Neutrophil (primary cell): ENCODE results near the gene KDM5D.

Experiments used
- H3K27ac ChIP-seq: fragments of 200-600 bp; sonication (generic); 2 replicates; pipeline ENCODE4 v1.5.1; 2016; ENCODE audit warnings: mild to moderate bottlenecking, moderate library complexity
- H3K27me3 ChIP-seq: fragments of 200-600 bp; sonication (generic); 2 replicates; pipeline ENCODE4 v1.6.0; 2016; ENCODE audit warnings: mild to moderate bottlenecking
- H3K36me3 ChIP-seq: fragments of 200-600 bp; sonication (generic); 2 replicates; pipeline ENCODE4 v1.5.1; 2017
- H3K4me1 ChIP-seq, 2 experiments: fragments of 200-600 bp in 1 of 2; sonication (generic) in 1 of 2; 1 replicate in 1 of 2; 2 replicates in 1 of 2; pipeline versions ENCODE4 v1.5.1 to v1.6.1; 2013 to 2016; ENCODE audit warnings: low read depth in 1 of 2, low read length in 1 of 2, mild to moderate bottlenecking in 1 of 2, moderate library complexity in 1 of 2; ENCODE audit not compliant: control insufficient read depth in 1 of 2, insufficient read depth in 1 of 2
- H3K4me3 ChIP-seq, 2 experiments: fragments of 200-600 bp in 1 of 2; sonication (generic) in 1 of 2; 1 replicate in 1 of 2; 2 replicates in 1 of 2; pipeline ENCODE4 v1.5.1; 2013 to 2016; ENCODE audit warnings: low read depth in 1 of 2, low read length in 1 of 2, mild to moderate bottlenecking in 1 of 2, moderate library complexity in 1 of 2
- H3K9me3 ChIP-seq: fragments of 200-600 bp; sonication (generic); 2 replicates; pipeline ENCODE4 v1.5.1; 2016
- TF ChIP-seq, protein P1 (sequence below): fragments of 200-600 bp; sonication (generic); IDR thresholded peaks from 2 replicates; pipeline ENCODE4 v1.5.1; 2016; ENCODE audit warnings: antibody characterized with exemption

The KDM5D gene

DNA sequence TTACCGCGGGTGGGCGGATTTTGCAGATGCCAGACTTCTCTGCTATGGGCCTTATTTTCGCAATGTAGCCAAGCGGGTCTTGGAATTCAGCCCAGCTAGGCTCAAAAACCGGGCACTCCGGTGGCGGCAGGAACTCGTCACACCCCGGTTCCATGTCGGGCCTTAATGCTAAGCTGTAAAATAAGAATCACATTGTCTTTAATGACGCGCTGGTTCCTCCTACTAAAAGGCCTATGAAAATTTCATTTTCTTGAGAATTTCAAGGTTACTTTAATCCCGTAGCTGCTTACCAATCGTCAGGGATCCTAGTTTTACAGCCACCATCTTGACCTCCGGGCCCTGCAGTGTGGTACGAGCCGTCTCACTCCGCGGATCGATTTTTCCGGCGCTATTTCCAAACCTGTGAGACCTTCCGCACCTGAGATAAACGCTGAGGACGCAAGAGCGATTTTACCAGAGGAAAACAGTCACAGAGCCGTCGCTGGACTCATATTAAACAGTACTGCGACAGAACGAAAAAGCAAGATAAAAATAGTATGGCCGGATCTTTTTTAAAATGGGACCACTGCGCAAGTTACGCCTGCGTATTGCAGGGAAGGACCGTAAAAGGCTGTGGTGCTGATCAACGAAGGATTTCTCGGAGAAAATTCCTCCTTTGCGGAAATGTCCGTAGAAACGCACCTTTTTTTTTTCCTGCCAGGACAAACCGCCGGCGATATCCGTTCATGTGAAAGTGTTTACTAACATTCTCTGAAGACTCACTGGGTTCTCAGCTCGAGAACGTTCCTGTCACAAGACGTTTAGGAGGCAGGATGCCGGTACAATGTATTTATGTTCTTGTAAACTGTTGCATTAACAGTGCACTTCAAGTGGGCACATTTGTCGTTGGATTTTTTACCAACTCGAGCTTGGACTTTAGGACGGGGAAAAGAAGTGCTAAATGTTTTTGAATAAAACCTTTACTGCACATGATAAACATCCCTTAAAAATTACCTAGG lies at the start of gene KDM5D:
Gene KDM5D, minus strand, starts transcription at position 346 of the 998 bp plus-strand sequence. Its CDS starts 192 bp downstream, at position 154.
- Histone ChIP-seq H3K27ac (peak within 1 kb of the TSS; percentile 79), H3K4me3 (peak within 1 kb of the TSS; percentile 52 to 60)

DNA sequence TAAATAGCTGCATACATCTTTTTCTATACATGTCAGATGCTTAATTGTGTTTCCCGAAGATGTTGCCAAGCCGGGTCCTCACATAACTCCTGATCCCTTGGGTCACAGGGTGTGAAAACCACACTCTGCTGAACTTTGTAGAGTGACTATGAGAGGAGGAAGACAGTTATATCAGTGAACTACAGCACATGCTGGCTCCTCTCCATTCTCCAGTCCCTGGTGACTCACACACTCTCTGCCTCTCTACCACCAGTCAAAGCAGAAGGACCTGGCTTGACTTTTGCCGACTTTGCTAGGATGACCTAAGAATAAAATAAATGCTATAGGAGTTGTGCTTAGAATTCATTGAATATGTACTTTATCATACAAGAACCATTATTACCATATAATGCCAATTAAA lies 23.8 kb upstream of the KDM5D start:
- no peaks in the 10 kb centered on the region for H3K36me3 ChIP-seq
- H3K4me1 ChIP-seq, result no peaks in the 10 kb centered on the region
- TF ChIP-seq, protein P1, sequence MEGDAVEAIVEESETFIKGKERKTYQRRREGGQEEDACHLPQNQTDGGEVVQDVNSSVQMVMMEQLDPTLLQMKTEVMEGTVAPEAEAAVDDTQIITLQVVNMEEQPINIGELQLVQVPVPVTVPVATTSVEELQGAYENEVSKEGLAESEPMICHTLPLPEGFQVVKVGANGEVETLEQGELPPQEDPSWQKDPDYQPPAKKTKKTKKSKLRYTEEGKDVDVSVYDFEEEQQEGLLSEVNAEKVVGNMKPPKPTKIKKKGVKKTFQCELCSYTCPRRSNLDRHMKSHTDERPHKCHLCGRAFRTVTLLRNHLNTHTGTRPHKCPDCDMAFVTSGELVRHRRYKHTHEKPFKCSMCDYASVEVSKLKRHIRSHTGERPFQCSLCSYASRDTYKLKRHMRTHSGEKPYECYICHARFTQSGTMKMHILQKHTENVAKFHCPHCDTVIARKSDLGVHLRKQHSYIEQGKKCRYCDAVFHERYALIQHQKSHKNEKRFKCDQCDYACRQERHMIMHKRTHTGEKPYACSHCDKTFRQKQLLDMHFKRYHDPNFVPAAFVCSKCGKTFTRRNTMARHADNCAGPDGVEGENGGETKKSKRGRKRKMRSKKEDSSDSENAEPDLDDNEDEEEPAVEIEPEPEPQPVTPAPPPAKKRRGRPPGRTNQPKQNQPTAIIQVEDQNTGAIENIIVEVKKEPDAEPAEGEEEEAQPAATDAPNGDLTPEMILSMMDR, result no peak

More for the DNA sequence above, at the start of gene KDM5D:
- Histone ChIP-seq H3K9me3 (no peaks in the 10 kb centered on the region), H3K27me3 (no peaks in the 10 kb centered on the region), H3K36me3 (peaks cover 18% of the 10 kb centered on the region), H3K4me1 (no peaks in the 10 kb centered on the region)
- TF ChIP-seq, protein P1, result no peak

GRCh38 chrY:19743331-19743730 lies 1.2 kb downstream of the KDM5D start:
- Histone ChIP-seq H3K27ac (no peak overlapping the region), H3K27me3 (no peaks in the 10 kb centered on the region), H3K4me1 (no peaks in the 10 kb centered on the region), H3K4me3 (no peak overlapping the region), H3K36me3 (peaks cover 22% of the 10 kb centered on the region), H3K9me3 (no peaks in the 10 kb centered on the region)
- TF ChIP-seq, protein P1, result no peak

More for the DNA sequence above, 23.8 kb upstream of the KDM5D start:
- H3K4me3 ChIP-seq, result no peak overlapping the region
- H3K9me3 ChIP-seq, result no peaks in the 10 kb centered on the region
- no peaks in the 10 kb centered on the region for H3K27me3 ChIP-seq
- H3K27ac ChIP-seq, result no peak overlapping the region

DNA sequence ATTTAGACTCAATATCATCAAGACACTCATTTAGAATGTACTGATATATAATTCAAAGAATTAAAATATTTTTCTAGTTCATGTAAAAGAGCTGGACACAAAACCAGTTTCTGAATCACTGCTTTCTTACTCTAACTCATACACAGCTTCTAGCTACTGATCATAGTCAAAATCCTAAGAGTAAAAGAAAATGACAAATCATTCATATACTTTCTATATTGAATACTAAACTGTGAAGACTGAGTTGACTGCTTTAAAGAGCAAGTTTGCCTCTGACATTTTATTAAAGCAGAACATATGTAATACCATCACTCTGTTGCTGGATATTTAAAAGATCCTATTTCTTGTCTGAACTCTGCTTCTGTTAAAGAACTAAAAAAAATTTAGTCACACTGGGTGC lies 2.4 kb downstream of the KDM5D start:
- no peaks in the 10 kb centered on the region for H3K27me3 ChIP-seq
- H3K27ac ChIP-seq, result no peak overlapping the region
- TF ChIP-seq, protein P1, result no peak
- H3K36me3 ChIP-seq, result peaks cover 22% of the 10 kb centered on the region
- no peaks in the 10 kb centered on the region for H3K4me1 ChIP-seq
- H3K9me3 ChIP-seq, result no peaks in the 10 kb centered on the region
- H3K4me3 ChIP-seq, result no peak overlapping the region

DNA sequence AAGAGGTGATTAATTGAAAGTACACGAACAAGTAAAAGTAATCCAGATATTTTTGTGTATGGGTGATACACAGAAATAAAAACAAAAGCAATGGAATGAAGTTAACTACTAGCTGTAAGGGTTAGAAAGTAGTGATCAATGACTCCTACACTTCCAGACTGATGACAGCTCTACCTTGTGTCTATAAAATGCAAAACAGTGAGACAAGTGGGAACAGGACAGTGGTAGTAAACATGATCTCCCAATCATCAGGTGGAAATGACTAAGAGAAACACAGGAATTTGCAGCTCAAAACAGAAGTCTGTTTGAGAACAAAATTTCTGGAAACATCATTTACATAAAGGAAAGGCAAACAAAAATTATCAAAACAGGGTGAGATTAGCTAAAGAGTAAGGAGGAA lies 10.1 kb downstream of the KDM5D start:
- Histone ChIP-seq H3K27ac (no peak overlapping the region), H3K4me1 (no peaks in the 10 kb centered on the region), H3K9me3 (no peaks in the 10 kb centered on the region), H3K27me3 (no peaks in the 10 kb centered on the region), H3K36me3 (peaks cover 38% of the 10 kb centered on the region), H3K4me3 (no peak overlapping the region)
- TF ChIP-seq, protein P1, result no peak
